Kidney (tissue), 14 donors: ENCODE results near the gene TMEM129. TPM values are rescaled to one million over a fixed set of nuclear protein-coding genes. Genes with fewer than 3 reads are reported as not detected.

ENCODE experiments used
- DNase-seq, 5 donors: peaks; one replicate each; pipeline ENCODE4 v3.0.0-alpha.2; 2013 to 2020
- FAIRE-seq: peaks from 2 replicates; lab custom pipeline; 2012; peaks lifted over from hg19 to GRCh38; lab: Jason Lieb, UNC
- H3K27ac ChIP-seq, 2 donors: one replicate each; pipeline ENCODE4 v1.7.0; 2013; ENCODE audit warnings: low read depth in 2 of 2, low read length in 2 of 2, inconsistent platforms in 1 of 2
- H3K27me3 ChIP-seq: one replicate; pipeline ENCODE4 v1.7.1; 2013; ENCODE audit warnings: low read length, inconsistent platforms; ENCODE audit not compliant: control insufficient read depth, insufficient read depth
- H3K36me3 ChIP-seq, 3 donors: one replicate each; pipeline versions ENCODE4 v1.7.0 to v1.7.1; 2013; ENCODE audit warnings: low read length in 3 of 3, control low read depth in 1 of 3, inconsistent platforms in 1 of 3; ENCODE audit not compliant: insufficient read depth in 3 of 3, control insufficient read depth in 2 of 3
- H3K4me1 ChIP-seq, 3 donors: one replicate each; pipeline versions ENCODE4 v1.7.0 to v1.7.1; 2013; ENCODE audit warnings: low read length in 3 of 3, inconsistent platforms in 1 of 3, low read depth in 1 of 3; ENCODE audit not compliant: control insufficient read depth in 2 of 3, insufficient read depth in 2 of 3
- H3K4me3 ChIP-seq, 3 donors: one replicate each; pipeline versions ENCODE4 v1.7.0 to v1.8.1; 2013; ENCODE audit warnings: low read length in 3 of 3, control low read depth in 1 of 3, inconsistent platforms in 1 of 3
- H3K9ac ChIP-seq, 3 donors: one replicate each; pipeline versions ENCODE4 v1.7.0 to v1.7.1; 2013; ENCODE audit warnings: low read length in 3 of 3, control low read depth in 1 of 3, inconsistent platforms in 1 of 3
- H3K9me3 ChIP-seq, 3 donors: one replicate each; pipeline versions ENCODE4 v1.7.0 to v1.7.1; 2013; ENCODE audit warnings: low read length in 3 of 3, control low read depth in 1 of 3, inconsistent platforms in 1 of 3; ENCODE audit not compliant: control insufficient read depth in 2 of 3, insufficient read depth in 1 of 3
- CTCF ChIP-seq: IDR thresholded peaks from 3 replicates; pipeline ENCODE4 v1.5.1; 2012; ENCODE audit warnings: mild to moderate bottlenecking, moderate library complexity, borderline replicate concordance; ENCODE audit not compliant: insufficient read depth; ENCODE audit errors: extremely low read depth
- intact Hi-C: fragments of 100-400 bp; cut with DNase I; formaldehyde crosslinking; loops from one replicate; pipeline ENCODE4 v1.11.1; 2022
- polyA plus RNA-seq: library from polyadenylated mRNA; stranded (reverse); fragments of 350-450 nt; fragmentation: Illumina TruSeq; extraction: RNeasy Lipid Tissue Mini Kit (QIAGEN cat#74804); gene quantifications from one replicate; pipeline ENCODE4 v1.2.3, GENCODE V29; 2014; ENCODE audit warnings: low read depth, low replicate concordance; ENCODE audit not compliant: insufficient read depth
- total RNA-seq: library from RNA; stranded (reverse); fragmentation: NEBNext Ultra II Directional; extraction: Animal tissue kit (Norgen Biotek cat#: 25700); gene quantifications from one replicate; pipeline ENCODE4 v1.2.1, GENCODE V29; 2021
- donor health status: control.
- donor health status: control.
- donor health status: control.
- donor health status: control.
- donor health status: control.
- donor health status: DM: yes; HTN: yes; CAD: no.
- donor health status: Normal renal cell carcinoma (clear cell type).

TMEM129 gene
- total and polyA plus RNA-seq, 2 donors from 2014 or later, result 48.2 to 60.0 TPM

GRCh38 chr4:1684506-1685234 is 36.5 kb downstream of the TMEM129 start:
- H3K27ac ChIP-seq, result peak overlapping the region; percentile 20 to 77
- no peak for FAIRE-seq

DNA sequence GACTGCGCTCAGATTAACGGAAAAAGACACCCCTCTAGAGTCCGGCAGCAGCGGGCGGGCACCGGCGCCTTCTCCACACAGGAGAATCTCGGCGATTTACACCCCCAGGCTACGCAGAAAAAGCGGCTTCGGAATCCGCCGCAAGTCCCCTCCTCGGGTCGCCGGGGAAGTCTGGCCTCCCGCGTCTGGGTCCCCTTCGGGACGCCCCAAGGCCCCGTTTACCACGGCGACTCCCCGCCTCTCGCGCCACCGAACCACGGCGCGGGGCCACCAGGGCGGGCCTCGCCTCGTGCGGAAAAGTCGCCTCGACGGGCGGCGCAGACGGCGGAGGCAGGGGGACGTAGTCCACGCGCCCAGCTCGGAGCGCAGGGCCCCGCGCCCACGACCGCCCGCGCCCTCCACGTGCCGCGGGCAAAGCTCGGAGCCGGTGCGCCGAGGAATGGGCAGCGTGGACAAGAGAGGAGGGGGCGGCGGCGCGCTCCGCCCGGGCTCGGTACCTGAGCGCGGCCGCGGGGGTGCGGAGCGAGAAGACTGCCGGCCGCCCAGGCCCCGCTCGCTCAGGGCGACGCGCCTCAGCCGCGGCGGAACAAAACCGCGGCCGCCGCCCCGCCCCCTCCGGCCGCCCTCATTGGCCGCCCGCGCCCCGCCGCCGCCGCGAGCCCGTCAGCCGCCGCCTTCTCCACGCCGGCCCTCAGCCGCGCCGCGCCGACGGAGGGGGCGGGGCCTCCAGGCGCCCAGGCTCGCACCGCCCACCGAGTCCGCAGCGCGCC is 37.2 kb downstream of the TMEM129 start, which contains the start of gene FAM53A:
TSS of gene FAM53A (minus strand) at position 578 of the 770 bp plus-strand sequence. CDS start 15,572 bp downstream, outside the sequence.
- no peaks in the 10 kb centered on the region for H3K36me3 ChIP-seq
- no peaks in the 10 kb centered on the region for H3K9me3 ChIP-seq
- no peak for FAIRE-seq
- H3K27me3 ChIP-seq, result no peaks in the 10 kb centered on the region
- H3K27ac ChIP-seq, result peak within 1 kb of the TSS; percentile 47 to 77
- H3K4me3 ChIP-seq, result peak within 1 kb of the TSS; percentile 47 to 59 (median 57)
- peaks cover 3 to 8% (median 4%) of the 10 kb centered on the region in 3 donors for H3K4me1 ChIP-seq
- intact Hi-C loops, result no loop called here
- peak; percentile 68 to 96 (median 92) for DNase-seq
- TF ChIP-seq CTCF, result no peak
- peak within 1 kb of the TSS in 2 of 3 donors; percentile 16 to 32 for H3K9ac ChIP-seq

More at GRCh38 chr4:1684506-1685234, 36.5 kb downstream of the TMEM129 start:
- Histone ChIP-seq H3K36me3 (no peaks in the 10 kb centered on the region), H3K9me3 (no peaks in the 10 kb centered on the region), H3K4me3 (peak overlapping the region in 2 of 3 donors; percentile 11 to 50), H3K27me3 (no peaks in the 10 kb centered on the region), H3K4me1 (peaks cover 3 to 8% (median 4%) of the 10 kb centered on the region in 3 donors), H3K9ac (no peak overlapping the region)
- intact Hi-C loops, result no loop called here
- TF ChIP-seq CTCF, result no peak
- DNase-seq, result peak in 3 of 5 donors; percentile 26 to 96 (median 83)

DNA sequence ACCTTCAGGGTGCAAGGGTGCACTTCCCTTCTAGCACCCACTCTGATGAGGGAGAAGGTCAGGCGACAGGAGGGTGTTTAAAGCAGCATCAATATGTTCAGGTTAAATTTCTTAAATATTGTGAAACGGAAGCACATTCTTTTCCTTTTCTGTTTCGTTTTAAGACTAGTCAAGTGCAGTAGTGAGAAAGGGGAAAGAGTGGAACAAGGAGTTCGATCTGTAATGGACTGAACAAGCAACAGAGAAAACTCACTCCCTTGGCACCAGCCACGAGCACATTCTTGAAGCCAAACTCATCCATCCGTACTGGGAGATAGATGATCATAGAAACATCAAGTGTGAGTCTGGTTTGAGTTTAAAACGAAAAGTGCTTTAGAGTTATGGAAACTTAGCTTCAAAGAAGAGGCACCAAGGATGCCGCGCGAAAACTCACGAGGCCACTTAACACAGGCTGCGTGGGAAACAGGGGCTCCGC is 37.8 kb downstream of the TMEM129 start:
- Histone ChIP-seq H3K27ac (peak overlapping the region in 1 of 2 donors; percentile 47), H3K9ac (peak overlapping the region in 1 of 3 donors; percentile 32), H3K4me3 (peak overlapping the region; percentile 47 to 59 (median 57)), H3K27me3 (no peaks in the 10 kb centered on the region), H3K36me3 (no peaks in the 10 kb centered on the region), H3K4me1 (peaks cover 3 to 8% (median 4%) of the 10 kb centered on the region in 3 donors), H3K9me3 (no peaks in the 10 kb centered on the region)
- DNase-seq, result peak in 2 of 5 donors; percentile 39 to 46
- TF ChIP-seq CTCF, result no peak
- FAIRE-seq, result no peak
- intact Hi-C loops, result no loop called here
